HG02759 (cell line): ENCODE measurements around the gene C15orf61.

Experiments
- ATAC-seq: cut with Tn5 transposase; IDR thresholded peaks from one replicate; pipeline ENCODE4 v1.9.1; 2021; ENCODE audit warnings: mild to moderate bottlenecking, moderate library complexity; ENCODE audit not compliant: unreplicated experiment

Gene C15orf61

DNA sequence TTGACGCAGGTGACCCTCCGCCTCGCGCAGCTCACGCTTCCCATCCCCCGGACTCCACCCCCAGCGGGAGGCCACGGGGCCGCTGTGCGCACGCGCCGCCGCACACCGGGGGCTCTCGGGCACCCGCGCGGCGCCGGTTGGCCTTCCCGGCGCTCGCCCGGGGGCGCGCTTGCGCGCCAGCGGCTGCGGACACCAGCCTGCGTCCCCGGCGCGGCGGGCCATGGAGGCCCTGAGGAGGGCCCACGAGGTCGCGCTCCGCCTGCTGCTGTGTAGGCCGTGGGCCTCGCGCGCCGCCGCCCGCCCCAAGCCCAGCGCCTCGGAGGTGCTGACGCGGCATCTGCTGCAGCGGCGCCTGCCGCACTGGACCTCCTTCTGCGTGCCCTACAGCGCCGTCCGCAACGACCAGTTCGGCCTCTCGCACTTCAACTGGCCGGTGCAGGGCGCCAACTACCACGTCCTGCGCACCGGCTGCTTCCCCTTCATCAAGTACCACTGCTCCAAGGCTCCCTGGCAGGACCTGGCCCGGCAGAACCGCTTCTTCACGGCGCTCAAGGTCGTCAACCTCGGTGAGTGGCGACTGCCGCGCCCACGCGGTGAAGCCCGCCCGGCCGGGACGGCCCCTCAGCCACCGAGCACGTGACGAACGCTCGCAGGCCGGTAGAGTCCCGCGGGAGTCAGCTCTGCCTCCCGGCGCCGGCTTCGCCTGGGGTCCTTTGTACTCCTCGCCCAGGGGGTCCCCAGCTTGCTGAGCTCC lies at the start of gene C15orf61:
C15orf61 (plus strand) TSS at position 103 of the 754 bp plus-strand sequence; CDS start at position 221, 118 bp downstream.
- peak; percentile 77 for ATAC-seq

DNA sequence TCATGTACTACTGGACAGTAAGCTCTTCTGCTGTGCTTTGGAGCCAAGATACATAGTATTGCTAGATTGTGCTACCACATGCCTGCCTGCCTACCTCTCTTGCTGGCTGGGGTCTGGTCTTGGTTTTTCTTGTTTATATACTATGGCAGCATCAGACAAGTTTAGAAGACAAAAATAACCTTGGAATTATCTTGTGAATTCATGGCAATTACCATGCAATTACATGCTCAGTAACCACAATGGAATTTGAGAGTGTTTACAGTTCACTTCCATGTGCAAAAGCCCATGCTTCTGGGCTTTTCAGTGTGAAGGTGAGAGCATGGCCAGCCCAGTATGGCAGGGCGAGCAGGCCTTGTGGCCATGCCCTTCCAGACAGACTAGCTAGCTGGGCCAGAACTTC lies 48.0 kb upstream of the C15orf61 start:
- no peak for ATAC-seq

DNA sequence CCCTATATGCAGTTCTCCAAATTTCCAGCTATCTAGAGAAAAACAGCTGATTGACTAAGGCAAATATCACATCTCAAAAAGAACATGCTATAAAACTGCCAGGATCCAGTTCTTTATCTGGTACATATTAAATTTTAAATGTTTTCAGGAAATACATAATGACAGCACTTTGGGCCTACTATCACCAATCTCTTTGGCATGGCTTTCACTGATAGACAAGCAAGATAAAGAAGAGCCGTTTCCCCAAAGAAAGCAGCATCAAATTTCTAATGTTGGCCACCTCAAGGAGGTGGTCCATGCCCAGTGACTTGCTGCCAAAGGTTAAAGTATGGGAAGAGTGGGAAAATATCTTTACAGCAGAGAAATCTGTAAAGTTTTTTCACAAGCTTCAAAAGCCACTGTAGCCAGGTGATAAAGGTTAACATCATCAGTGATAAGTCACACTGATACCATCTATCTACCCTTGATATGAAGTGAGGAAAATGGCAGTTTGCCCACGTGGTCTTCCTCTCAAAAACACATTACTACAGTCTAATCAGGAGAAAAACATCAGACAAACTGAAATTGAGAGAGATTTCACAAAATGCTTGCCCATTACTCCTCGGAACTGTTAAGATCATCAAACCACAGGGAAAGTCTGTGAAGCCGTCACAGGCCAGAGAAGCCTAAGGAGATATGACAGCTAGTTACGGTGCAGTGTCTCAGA lies 46.4 kb upstream of the C15orf61 start:
- no peak for ATAC-seq

DNA sequence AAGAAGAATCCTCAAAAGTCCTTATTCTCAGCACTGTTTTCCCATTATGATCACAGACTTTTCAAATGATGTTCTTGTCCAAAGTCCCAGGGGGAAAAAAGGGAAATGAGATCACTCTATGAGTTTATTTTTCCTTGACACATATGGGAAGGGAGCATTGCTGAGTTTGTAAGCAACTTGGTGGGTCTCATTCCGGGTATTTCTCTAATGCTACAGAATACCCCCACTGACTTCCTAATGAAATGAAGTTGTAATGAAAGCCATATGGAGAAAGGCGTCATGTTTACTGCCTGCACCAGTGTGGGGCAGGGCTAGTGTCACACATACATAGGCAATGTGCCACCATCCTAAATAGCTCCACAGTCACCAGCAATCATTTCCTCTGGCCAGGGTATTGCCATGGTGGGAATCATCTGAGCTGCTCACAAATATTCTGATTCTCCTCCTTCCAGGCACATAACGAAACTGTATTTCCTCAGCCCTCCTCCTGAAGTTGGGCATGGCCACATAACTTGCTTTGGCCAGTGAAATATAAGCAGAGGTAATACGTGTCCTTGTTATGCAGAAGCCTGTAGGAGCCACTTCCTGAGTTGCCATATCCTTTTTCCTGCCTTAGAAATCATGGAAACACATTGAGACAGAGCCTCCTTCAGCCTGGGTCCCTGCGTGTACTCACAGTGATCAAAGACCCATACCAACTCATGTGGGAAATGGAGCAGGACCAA lies 41.0 kb upstream of the C15orf61 start:
- ATAC-seq, result no peak

DNA sequence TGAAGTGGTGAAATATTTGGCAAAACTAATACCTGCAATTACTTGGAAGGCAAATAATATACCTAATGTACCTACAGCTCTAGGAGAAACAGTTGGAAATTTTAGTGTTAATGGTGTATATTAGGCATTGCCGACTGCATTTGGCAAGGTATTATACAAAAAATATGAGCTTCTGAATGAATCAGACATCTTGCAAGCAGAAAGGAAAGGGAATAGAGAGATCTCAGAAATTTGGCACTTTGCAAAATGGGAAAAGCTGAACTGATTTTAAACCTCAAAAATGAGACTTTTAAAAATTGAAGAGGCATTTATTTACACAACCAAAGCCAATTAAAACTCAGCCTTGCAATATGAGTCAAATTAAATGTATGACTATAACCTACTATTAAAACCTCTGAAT lies 40.2 kb upstream of the C15orf61 start:
- ATAC-seq, result no peak

DNA sequence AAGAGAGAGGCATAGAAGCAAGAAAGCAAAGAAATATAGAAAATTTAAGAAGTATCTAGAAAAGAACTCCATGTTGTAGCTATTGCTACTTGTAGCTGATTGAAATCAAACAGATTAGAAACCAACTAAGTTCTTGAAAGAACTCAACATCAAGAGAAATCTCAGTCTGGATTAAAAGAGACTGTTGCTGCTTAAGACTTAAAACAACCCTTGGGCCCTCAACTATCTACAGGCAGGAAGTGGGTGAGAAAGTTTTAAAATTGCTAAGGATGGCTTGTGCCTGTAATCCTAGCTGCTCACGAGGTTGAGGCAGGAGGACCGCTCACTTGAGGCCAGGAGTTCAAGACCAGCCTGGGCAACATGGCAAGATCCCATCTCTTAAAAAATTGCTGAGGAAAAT lies 39.3 kb upstream of the C15orf61 start:
- no peak for ATAC-seq

DNA sequence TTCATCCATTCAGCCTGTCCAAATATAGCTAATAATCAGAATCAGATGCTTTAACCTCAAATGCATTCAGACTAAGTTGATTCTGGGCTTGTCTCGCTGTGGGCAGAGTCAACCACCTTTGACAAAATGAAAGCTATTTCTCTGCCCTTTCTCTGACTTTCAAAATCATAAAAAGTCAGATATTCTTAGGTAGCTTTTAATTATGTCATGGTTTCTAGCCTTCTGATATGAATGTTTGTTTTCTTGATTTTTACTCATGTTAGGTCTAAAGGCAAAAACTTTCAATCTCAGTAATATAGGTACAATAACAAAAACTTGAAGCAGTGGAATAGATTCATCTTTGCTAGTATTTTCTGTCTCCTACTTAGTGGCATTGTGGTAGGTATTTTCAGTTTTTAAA lies 25.3 kb upstream of the C15orf61 start:
- ATAC-seq, result no peak

DNA sequence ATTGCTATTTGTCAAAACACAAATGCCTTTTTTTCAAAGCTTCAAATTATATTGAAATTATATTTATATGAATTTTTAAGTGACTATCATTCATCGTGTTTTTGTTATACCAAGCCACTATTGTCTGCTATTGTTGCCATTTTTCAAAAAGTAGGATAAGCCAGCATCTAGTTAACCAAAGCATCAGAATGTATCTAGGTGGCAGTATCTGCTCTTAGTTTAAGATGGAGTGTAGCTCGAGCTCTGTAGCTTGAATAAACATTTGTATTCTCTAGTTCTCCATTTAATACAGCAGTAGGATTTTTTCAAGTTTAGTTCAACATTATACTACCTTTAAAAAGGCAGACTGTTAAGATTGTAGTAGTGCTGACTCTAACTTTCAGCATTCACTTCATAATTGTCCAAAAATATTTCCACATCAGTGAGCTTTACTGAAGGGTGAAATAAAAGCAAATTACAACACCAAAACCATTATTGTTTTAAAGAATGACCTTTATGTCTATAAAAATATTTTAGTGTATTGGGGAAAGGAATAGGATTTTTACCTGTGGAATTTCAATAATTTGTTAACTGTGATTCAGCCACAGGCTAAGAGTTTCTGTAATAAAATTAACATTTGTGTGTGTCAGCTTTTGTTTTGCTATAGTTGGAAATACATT lies 19.6 kb upstream of the C15orf61 start:
- ATAC-seq, result no peak

DNA sequence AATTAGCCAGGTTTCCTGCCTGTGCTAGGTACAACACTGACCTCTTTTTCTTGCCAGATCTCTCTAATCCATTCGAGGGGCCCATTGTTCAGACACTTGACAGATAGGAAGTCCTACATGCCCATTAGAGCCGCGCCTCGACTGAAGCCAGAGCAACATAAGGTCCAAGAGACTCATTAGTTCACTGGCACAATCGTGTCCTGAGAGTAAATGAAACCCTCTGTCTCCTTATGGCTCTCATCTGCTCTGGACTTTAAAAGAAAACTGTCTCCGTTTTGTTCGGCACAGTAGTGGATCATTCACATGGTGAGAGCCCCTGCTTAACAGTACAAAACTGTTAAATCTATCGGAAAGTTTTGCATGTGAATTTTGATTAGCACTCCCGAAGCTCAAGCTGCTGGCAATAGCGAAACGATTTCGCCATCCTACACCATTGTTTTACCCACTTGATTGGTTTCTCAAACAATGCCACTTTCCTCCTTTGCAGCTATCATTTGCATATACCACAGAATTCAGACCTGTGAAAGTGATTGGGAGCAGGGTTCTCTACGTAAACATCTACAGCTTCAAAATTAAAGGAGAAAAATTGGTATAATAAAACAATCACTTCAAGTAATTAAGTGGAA lies 19.0 kb upstream of the C15orf61 start:
- no peak for ATAC-seq

DNA sequence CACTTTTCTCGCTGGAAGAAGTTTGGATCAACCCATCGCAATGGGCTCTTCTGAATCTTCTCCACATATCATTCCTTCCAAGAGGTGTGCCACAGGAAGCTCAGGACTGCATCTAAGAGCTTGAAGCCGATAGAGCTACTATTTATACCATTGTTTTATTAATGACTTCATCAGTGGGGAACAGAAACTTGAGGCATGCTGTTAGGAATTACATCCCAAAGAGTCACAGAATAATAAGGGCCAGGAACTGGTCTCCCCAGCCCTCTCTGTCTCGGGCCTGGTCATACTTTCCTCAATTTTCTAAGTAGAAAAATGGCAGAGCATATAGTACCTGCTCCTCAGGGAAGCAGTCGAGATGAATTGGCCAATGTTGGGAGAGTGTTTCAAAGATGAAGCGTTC lies 16.9 kb upstream of the C15orf61 start:
- ATAC-seq, result no peak

DNA sequence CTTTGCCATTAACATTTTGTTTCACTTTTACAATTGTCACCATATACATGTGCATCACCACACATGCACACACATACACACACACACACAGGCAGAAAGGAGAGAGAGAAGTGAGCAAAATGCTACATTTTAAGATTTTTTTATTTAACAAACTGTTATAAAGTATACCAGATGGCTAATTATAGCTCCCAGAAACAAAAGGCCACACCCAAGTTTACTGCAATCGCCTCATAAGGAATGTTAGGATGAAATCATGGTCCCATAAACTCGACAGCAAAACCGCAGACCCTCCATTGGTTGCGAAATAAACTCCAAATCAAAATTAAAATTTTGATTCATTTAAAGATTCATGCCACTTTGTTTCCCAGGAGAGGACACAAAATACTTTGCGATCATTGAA lies 16.1 kb upstream of the C15orf61 start:
- ATAC-seq, result no peak

DNA sequence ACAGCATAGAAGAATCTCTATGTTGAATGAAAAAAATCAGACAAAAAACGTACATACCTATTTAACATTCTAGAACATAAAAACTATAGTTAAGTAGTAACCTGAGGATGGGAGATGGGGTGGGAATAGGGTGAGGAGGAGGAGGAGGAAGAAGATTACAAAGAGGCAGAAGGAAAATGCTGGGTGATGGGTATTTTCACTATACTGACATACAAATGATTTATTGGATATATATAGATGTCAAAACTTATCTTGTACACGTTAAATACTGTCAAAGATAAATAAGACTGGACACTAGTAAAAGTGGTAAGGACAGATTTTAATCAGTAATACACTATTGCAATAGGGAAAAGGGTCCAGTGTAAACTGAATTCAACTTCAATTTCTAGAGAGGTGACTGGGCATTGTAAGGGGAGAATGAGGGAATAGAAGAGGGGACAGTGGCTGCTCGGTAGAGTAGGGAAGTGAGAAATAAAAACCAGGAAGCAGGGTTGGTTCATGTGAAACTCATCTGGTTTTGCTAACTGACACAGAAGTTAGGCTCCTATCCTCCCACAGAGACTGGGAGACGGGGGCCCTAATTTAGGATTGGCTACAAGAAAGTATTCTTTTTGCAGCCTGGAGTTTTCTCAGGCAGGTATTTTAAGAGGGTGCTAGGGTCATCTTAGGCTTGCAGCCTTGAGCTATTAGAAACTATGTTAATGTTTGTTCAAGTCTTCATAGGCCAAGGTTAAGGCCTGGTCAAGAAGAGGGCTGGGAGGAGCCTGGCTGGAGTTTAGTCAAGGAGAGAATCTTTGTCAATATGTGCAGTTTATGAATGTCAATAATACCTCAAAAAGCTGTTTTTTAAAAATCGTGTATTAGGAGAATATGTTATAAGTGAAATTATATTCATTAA lies 15.0 kb upstream of the C15orf61 start:
- no peak for ATAC-seq

DNA sequence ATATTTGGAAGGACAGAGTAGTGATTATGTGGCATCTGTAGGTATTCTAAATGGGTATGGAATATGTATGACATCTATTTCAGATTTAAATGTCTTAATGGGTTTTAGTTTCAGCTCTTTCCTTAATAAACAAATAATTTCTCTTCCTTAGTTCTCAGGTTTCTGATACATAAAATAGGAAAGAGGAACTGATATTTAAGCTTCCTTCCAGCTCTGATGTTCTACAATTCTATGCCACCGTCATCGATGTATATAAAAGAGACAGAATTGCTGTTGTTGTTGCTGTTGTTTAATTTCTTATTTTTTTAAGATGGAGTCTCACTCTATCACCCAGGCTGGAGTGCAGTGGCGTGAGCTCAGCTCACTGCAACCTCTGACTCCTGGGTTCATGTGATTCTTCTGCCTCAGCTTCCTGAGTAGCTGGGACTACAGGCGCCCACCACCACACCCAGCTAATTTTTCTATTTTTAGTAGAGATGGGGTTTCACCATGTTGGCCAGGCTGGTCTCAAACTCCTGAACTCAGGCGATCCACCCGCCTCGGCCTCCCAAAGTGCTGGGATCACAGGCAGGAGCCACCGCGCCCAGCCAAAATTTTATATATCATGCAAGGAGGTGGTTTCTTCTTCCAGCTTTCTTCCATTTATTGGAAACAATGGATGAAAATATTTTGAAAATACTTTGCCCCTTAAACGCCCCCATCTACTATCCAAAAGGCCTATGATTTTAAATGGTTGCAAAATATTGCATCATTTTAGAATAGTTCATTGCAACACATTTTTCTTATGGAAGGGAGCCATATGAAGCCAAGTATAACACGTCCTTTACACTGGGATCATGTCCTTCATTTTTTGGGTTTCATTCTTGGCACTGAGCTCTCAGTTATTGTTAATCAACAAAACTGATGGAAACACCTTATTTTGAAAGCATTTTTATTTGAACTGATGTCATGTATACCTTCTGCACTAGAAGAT lies 13.9 kb upstream of the C15orf61 start:
- ATAC-seq, result no peak

DNA sequence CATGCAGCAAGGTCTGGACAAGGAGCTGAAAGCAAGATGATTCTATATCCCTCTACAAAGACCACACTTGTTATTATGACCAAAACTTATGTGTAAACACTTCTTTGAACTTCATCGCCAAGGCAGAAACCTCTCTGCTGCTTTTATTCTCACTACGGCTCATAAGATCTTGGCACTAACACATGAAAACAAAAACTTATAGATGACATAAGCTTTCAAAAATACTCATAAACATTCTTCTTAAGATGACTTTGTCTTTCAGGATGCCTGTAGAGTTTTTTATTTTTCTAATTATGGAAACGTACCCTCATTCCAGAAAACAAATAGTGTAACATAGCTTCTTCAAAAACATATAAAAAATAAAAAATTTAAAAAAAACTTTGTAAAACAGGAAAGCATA lies 12.5 kb upstream of the C15orf61 start:
- ATAC-seq, result no peak

DNA sequence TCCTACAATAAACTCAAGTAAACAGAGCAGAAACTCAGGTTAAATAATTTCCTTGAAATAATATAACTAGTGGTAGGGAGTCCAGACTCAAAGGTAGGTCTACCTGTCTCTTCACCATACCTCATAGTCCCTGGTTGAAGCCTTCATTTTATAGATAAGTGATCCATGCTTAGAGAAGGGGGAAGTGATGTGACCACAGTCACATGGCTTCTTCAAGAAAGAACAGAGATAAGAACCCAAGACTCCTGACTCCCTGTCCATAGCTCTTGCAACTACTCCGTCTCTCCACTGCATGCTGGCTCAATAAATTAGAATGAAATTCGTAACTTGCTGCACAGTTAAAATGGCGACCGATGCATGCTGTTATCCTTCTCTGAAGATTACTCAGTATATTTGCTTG lies 11.0 kb upstream of the C15orf61 start:
- no peak for ATAC-seq

DNA sequence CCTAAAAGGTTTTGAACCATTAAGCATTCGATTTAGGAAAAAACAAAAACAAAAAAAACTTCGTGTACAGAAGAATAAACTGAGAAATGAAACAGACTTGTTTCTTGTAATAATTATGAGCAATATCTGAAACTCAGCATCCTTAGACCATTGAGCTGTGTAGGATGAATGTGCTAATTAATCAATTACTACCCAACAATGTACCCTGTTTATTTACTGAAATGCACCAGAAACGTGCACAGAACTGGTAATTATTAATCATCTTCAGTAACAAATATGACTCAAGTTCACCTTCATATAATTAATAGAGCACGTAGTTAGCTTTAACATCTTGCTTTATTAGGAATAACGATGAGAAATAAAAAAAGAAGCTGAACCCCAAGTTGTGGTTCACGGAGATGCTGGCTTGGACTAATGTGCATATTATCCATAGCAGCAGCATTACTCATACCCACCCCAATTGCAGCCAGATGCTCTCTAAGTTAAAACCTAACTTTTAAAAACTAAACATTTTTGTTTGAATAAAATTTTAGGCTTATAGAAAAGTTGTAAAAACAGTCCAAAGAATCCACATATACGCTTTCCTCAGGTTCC lies 10.2 kb upstream of the C15orf61 start:
- ATAC-seq, result no peak

DNA sequence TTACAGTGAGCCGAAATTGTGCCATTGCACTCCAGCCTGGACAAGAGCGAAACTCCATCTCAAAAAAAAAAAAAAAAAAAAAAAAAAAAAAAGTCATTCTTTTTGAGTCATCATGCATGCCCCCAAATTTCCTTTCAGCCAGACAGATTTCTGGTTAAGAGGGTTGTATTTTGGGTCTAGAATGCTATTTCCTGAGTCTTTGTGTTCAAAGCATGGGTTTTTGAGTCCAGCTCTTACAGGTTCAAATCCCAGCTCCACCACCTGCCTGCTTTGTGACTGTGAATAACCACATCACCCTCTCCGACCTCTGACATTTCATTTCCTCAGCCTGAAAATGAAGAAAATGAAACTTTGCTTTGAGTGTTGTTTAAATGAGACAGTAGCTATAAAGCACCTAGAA lies 9.3 kb upstream of the C15orf61 start:
- ATAC-seq, result no peak

DNA sequence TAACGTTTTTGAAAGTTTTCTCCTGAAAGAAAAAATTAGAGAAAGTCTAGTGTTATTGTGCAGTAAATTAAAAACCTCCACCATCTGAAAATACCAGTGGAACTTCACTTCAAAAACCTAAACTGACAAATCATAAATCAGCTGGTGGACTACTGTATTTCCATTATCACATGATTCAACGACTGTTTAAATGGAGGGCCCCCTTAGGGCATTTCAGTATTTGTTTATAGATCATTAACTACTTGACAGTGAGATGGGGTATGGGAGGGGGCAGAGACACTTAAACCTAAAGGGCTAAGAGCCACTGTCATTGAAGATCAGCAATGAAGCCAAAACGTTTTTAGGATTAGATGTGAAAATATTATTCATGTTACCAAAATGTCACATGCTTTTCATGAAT lies 8.8 kb upstream of the C15orf61 start:
- ATAC-seq, result no peak
